Duodenal mucosa (tissue), 2 donors: Measurements from ENCODE around the gene SETD3.

ENCODE experiments used
- H3K27ac ChIP-seq: one replicate; pipeline ENCODE4 v1.7.0; 2013; ENCODE audit warnings: low read depth, low read length
- H3K27me3 ChIP-seq, 2 donors: one replicate each; pipeline ENCODE4 v1.7.0; 2013; ENCODE audit warnings: low read length in 2 of 2, control low read depth in 1 of 2; ENCODE audit not compliant: insufficient read depth in 2 of 2, control insufficient read depth in 1 of 2
- H3K36me3 ChIP-seq, 2 donors: one replicate each; pipeline ENCODE4 v1.7.0; 2013; ENCODE audit warnings: low read length in 2 of 2, control low read depth in 1 of 2; ENCODE audit not compliant: insufficient read depth in 2 of 2, control insufficient read depth in 1 of 2
- H3K4me1 ChIP-seq, 2 donors: one replicate each; pipeline ENCODE4 v1.7.0; 2013; ENCODE audit warnings: low read length in 2 of 2, control low read depth in 1 of 2; ENCODE audit not compliant: insufficient read depth in 2 of 2, control insufficient read depth in 1 of 2
- H3K4me3 ChIP-seq, 2 donors: one replicate each; pipeline ENCODE4 v1.7.0; 2013; ENCODE audit warnings: low read length in 2 of 2, low read depth in 1 of 2
- H3K9ac ChIP-seq, 2 donors: one replicate each; pipeline ENCODE4 v1.7.0; 2013; ENCODE audit warnings: low read length in 2 of 2, low read depth in 1 of 2
- H3K9me3 ChIP-seq, 2 donors: one replicate each; pipeline ENCODE4 v1.7.0; 2013; ENCODE audit warnings: low read length in 2 of 2, control low read depth in 1 of 2; ENCODE audit not compliant: control insufficient read depth in 1 of 2

The SETD3 gene

GRCh38 chr14:99437706-99438105 lies 43.0 kb downstream of the SETD3 start:
- Histone ChIP-seq H3K27me3 (no peaks in the 10 kb centered on the region), H3K9me3 (no peaks in the 10 kb centered on the region), H3K4me1 (peaks cover 0 to 8% of the 10 kb centered on the region in 2 donors), H3K36me3 (peaks cover 8 to 69% of the 10 kb centered on the region in 2 donors), H3K27ac (no peak overlapping the region), H3K9ac (no peak overlapping the region), H3K4me3 (no peak overlapping the region)

- H3K27ac ChIP-seq: no peak overlapping the region
- peaks cover 5 to 58% of the 10 kb centered on the region in 2 donors for H3K36me3 ChIP-seq
- no peak overlapping the region for H3K9ac ChIP-seq
- H3K4me3 ChIP-seq: no peak overlapping the region
- H3K9me3 ChIP-seq: no peaks in the 10 kb centered on the region
- H3K27me3 ChIP-seq: no peaks in the 10 kb centered on the region
- peaks cover 10 to 18% of the 10 kb centered on the region in 2 donors for H3K4me1 ChIP-seq
Measured at GRCh38 chr14:99436247-99437180, 44.1 kb downstream of the SETD3 start.

GRCh38 chr14:99435327-99435726 lies 45.3 kb downstream of the SETD3 start:
- Histone ChIP-seq H3K4me3 (no peak overlapping the region), H3K9ac (no peak overlapping the region), H3K36me3 (peaks cover 5 to 48% of the 10 kb centered on the region in 2 donors), H3K27ac (no peak overlapping the region), H3K27me3 (no peaks in the 10 kb centered on the region), H3K4me1 (peaks cover 18 to 20% of the 10 kb centered on the region in 2 donors), H3K9me3 (no peaks in the 10 kb centered on the region)

GRCh38 chr14:99432485-99432884 lies 48.2 kb downstream of the SETD3 start:
- Histone ChIP-seq H3K36me3 (peaks cover 16 to 57% of the 10 kb centered on the region in 2 donors), H3K4me3 (no peak overlapping the region), H3K27ac (no peak overlapping the region)

GRCh38 chr14:99431986-99432385 lies 48.7 kb downstream of the SETD3 start:
- no peak overlapping the region for H3K9ac ChIP-seq
- H3K36me3 ChIP-seq: peaks cover 16 to 54% of the 10 kb centered on the region in 2 donors

More at GRCh38 chr14:99432485-99432884, 48.2 kb downstream of the SETD3 start:
- H3K9ac ChIP-seq: no peak overlapping the region
- H3K4me1 ChIP-seq: peaks cover 20 to 22% of the 10 kb centered on the region in 2 donors
- H3K27me3 ChIP-seq: no peaks in the 10 kb centered on the region
- H3K9me3 ChIP-seq: peaks cover 0 to 6% of the 10 kb centered on the region in 2 donors

GRCh38 chr14:99430491-99430890 lies 50.2 kb downstream of the SETD3 start:
- Histone ChIP-seq H3K27ac (no peak overlapping the region), H3K4me3 (no peak overlapping the region), H3K9ac (no peak overlapping the region), H3K9me3 (peaks cover 0 to 6% of the 10 kb centered on the region in 2 donors), H3K27me3 (no peaks in the 10 kb centered on the region), H3K4me1 (peaks cover 22 to 31% of the 10 kb centered on the region in 2 donors), H3K36me3 (peaks cover 16 to 50% of the 10 kb centered on the region in 2 donors)

More at GRCh38 chr14:99431986-99432385, 48.7 kb downstream of the SETD3 start:
- Histone ChIP-seq H3K4me3 (no peak overlapping the region), H3K4me1 (peaks cover 18 to 22% of the 10 kb centered on the region in 2 donors), H3K27me3 (no peaks in the 10 kb centered on the region), H3K9me3 (peaks cover 0 to 6% of the 10 kb centered on the region in 2 donors), H3K27ac (no peak overlapping the region)

GRCh38 chr14:99427632-99428300 lies 52.9 kb downstream of the SETD3 start:
- Histone ChIP-seq H3K36me3 (peaks cover 16 to 35% of the 10 kb centered on the region in 2 donors), H3K4me3 (no peak overlapping the region), H3K27ac (no peak overlapping the region), H3K27me3 (no peaks in the 10 kb centered on the region), H3K9me3 (peaks cover 0 to 6% of the 10 kb centered on the region in 2 donors), H3K9ac (no peak overlapping the region), H3K4me1 (peaks cover 46 to 56% of the 10 kb centered on the region in 2 donors)

- Histone ChIP-seq H3K27ac (no peak overlapping the region), H3K9ac (no peak overlapping the region), H3K4me3 (no peak overlapping the region), H3K4me1 (peaks cover 41 to 55% of the 10 kb centered on the region in 2 donors), H3K36me3 (peaks cover 16 to 35% of the 10 kb centered on the region in 2 donors), H3K27me3 (no peaks in the 10 kb centered on the region), H3K9me3 (peaks cover 0 to 6% of the 10 kb centered on the region in 2 donors)
Measured at GRCh38 chr14:99426813-99427346, 53.8 kb downstream of the SETD3 start.

GRCh38 chr14:99426265-99426664 lies 54.4 kb downstream of the SETD3 start:
- Histone ChIP-seq H3K4me1 (peaks cover 44 to 57% of the 10 kb centered on the region in 2 donors), H3K9me3 (peaks cover 0 to 6% of the 10 kb centered on the region in 2 donors), H3K27ac (no peak overlapping the region), H3K9ac (no peak overlapping the region), H3K27me3 (no peaks in the 10 kb centered on the region), H3K36me3 (peaks cover 16 to 35% of the 10 kb centered on the region in 2 donors), H3K4me3 (no peak overlapping the region)
